Measurements from ENCODE around the gene IL4I1. TPM values are rescaled to one million over a fixed set of nuclear protein-coding genes. Genes with fewer than 3 reads are reported as not detected.

The IL4I1 gene
- total RNA-seq, 1 donor from 2014 or later = 0.90 TPM

- peaks cover 22% of the 10 kb centered on the region for H3K36me3 Mint-ChIP-seq (ENCODE audit: low read depth, unreplicated experiment)
- peak overlapping the region; percentile 89 for H3K27ac Mint-ChIP-seq (ENCODE audit: unreplicated experiment)
- peak; percentile 98 for DNase-seq (ENCODE audit: low spot score)
- no peaks in the 10 kb centered on the region for H3K9me3 Mint-ChIP-seq (ENCODE audit: unreplicated experiment)
- peak overlapping the region; percentile 87 for H3K4me3 Mint-ChIP-seq (ENCODE audit: unreplicated experiment)
- H3K27me3 Mint-ChIP-seq (ENCODE audit: unreplicated experiment) = peaks cover 33% of the 10 kb centered on the region
- no peak for TF ChIP-seq CTCF (IDR thresholded peaks at IDR 0.05; ENCODE audit: unreplicated experiment)
- peaks cover 29% of the 10 kb centered on the region for H3K4me1 Mint-ChIP-seq (ENCODE audit: unreplicated experiment)
Measured at GRCh38 chr19:49869484-49870308, 27.0 kb downstream of the IL4I1 start.

DNA sequence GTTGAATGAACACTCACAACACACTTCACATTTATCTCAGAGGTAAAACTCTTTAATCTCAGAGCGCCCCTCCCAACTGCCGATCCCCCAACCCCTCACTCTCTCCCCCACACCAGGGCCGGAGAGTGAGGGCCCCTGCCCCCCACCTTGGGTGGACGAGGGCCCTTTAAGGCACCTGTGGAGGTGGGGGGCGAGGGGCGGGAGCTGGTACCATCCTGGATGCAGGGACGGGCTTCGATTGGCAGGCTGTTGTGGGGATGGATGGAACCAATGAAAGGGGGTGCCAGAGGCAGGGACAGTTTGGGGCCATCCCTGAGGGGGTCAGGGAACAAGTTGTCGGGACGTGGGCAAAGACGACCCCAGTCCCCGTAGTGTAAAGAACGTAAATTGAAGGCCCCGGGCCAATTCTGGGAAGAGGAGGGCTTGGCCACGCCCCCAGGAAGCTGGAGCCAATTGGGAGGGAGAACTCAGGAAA is 27.6 kb downstream of the IL4I1 start:
- Mint-ChIP-seq H3K27me3 (ENCODE audit: unreplicated experiment) (peaks cover 35% of the 10 kb centered on the region), H3K9me3 (ENCODE audit: unreplicated experiment) (no peaks in the 10 kb centered on the region), H3K27ac (ENCODE audit: unreplicated experiment) (no peak overlapping the region), H3K4me3 (ENCODE audit: unreplicated experiment) (no peak overlapping the region), H3K4me1 (ENCODE audit: unreplicated experiment) (peaks cover 27% of the 10 kb centered on the region), H3K36me3 (ENCODE audit: low read depth, unreplicated experiment) (peaks cover 28% of the 10 kb centered on the region)
- no peak for TF ChIP-seq CTCF (IDR thresholded peaks at IDR 0.05; ENCODE audit: unreplicated experiment)
- DNase-seq (ENCODE audit: low spot score) = no peak

- Mint-ChIP-seq H3K36me3 (ENCODE audit: low read depth, unreplicated experiment) (peaks cover 34% of the 10 kb centered on the region), H3K9me3 (ENCODE audit: unreplicated experiment) (no peaks in the 10 kb centered on the region), H3K4me1 (ENCODE audit: unreplicated experiment) (peaks cover 28% of the 10 kb centered on the region), H3K4me3 (ENCODE audit: unreplicated experiment) (peak within 1 kb of the TSS; percentile 97), H3K27ac (ENCODE audit: unreplicated experiment) (peak within 1 kb of the TSS; percentile 97), H3K27me3 (ENCODE audit: unreplicated experiment) (peaks cover 36% of the 10 kb centered on the region)
- no peak for TF ChIP-seq CTCF (IDR thresholded peaks at IDR 0.05; ENCODE audit: unreplicated experiment)
- peak; percentile 91 for DNase-seq (ENCODE audit: low spot score)
Measured at GRCh38 chr19:49866933-49867782, 29.5 kb downstream of the IL4I1 start, which contains the start of gene PNKP. Gene PNKP, minus strand, starts transcription at chr19:49867576. Its CDS starts 372 bp downstream, at chr19:49867204.

DNA sequence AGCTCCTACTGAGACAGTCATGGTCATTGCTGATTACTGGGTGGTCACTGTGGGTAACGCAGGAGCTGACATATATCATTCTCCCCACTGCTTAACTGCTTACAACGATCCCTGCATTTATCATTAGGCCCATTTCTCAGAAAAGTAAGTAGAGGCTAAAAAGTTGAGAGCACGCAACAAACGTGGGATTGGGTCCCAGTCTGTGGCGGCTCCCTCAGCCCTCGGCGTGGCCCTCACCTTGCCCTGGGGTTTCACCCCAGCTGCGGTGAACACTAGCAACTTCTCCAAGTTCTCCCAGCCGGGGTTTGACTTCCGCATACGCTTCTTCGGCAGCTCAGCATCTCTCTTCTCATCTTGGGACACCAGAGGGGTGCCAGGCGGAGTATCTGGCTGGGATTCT is 31.8 kb downstream of the IL4I1 start:
- peaks cover 19% of the 10 kb centered on the region for H3K4me1 Mint-ChIP-seq (ENCODE audit: unreplicated experiment)
- no peak for DNase-seq (ENCODE audit: low spot score)
- TF ChIP-seq CTCF (IDR thresholded peaks at IDR 0.05; ENCODE audit: unreplicated experiment) = no peak
- H3K27me3 Mint-ChIP-seq (ENCODE audit: unreplicated experiment) = peaks cover 31% of the 10 kb centered on the region
- no peaks in the 10 kb centered on the region for H3K9me3 Mint-ChIP-seq (ENCODE audit: unreplicated experiment)
- peaks cover 30% of the 10 kb centered on the region for H3K36me3 Mint-ChIP-seq (ENCODE audit: low read depth, unreplicated experiment)
- peak overlapping the region; percentile 62 for H3K4me3 Mint-ChIP-seq (ENCODE audit: unreplicated experiment)
- peak overlapping the region; percentile 13 for H3K27ac Mint-ChIP-seq (ENCODE audit: unreplicated experiment)

Measured in endothelial cell (in vitro differentiated cells).